Body of pancreas (tissue), 4 donors: ENCODE measurements around the gene DAPK1.

Experiments
- POLR2A ChIP-seq, 3 donors: fragments of 450-650 bp; IDR thresholded peaks; one replicate each; pipeline ENCODE4 v1.6.1; 2016; ENCODE audit warnings: antibody characterized with exemption in 3 of 3, mild to moderate bottlenecking in 2 of 3
- TF ChIP-seq, protein P1 (sequence below), 7 experiments: fragments of 450-650 bp in 4 of 7; fragments of 200-600 bp in 3 of 7; sonication (generic) in 3 of 7; IDR thresholded peaks; one replicate each; pipeline ENCODE4 v1.5.1; 2016 to 2019; ENCODE audit warnings: antibody characterized with exemption in 7 of 7

DNA sequence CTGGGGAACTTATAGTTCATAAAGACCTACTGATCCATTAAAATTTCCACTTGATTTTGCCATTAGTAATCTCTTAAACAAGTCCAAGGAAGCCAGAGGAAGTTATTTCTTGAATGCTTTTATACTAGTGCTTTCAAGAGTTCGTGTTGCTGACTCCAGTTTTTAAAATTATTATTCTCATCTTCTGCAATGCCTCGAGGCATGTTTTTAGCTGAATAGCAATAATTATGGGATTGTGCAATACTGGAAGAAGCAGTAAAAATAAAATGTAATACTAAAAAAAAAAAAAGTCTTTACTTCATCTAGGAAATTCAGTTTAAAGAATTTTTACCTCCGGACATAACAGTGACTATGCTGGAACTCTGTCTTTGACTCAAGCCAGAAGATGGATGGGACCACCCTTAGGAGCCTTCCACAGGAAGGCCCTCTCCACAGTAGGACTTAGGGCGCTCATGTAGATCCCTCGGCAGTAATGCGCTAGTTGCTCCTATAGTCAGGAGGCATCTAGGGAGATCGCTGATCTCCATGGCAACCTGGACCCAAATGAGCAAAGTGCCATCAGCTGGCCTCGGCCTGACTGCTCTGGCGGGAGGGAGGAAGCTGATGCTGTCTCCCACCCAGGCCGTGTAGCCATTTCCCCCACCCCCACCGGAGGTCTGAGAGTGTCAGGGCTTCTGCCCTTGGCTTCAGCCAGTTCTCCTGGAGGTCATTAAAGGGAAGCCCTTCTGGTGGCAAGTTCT is 56.7 kb downstream of the DAPK1 start:
- TF ChIP-seq, protein P1, sequence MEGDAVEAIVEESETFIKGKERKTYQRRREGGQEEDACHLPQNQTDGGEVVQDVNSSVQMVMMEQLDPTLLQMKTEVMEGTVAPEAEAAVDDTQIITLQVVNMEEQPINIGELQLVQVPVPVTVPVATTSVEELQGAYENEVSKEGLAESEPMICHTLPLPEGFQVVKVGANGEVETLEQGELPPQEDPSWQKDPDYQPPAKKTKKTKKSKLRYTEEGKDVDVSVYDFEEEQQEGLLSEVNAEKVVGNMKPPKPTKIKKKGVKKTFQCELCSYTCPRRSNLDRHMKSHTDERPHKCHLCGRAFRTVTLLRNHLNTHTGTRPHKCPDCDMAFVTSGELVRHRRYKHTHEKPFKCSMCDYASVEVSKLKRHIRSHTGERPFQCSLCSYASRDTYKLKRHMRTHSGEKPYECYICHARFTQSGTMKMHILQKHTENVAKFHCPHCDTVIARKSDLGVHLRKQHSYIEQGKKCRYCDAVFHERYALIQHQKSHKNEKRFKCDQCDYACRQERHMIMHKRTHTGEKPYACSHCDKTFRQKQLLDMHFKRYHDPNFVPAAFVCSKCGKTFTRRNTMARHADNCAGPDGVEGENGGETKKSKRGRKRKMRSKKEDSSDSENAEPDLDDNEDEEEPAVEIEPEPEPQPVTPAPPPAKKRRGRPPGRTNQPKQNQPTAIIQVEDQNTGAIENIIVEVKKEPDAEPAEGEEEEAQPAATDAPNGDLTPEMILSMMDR (IDR thresholded peaks at IDR 0.05) = no peak
- no peak for TF ChIP-seq POLR2A (IDR thresholded peaks at IDR 0.05)
